Nephron progenitor cell (in vitro differentiated cells): ENCODE results near the gene BEST1.

Experiments used
- DNase-seq: peaks from one replicate; pipeline ENCODE4 v3.0.0; 2021
- H3K27ac Mint-ChIP-seq: 2 replicates; pipeline ENCODE4 v1.8.0; 2021; ENCODE audit warnings: mild to moderate bottlenecking, moderate library complexity, mixed read lengths
- H3K27me3 Mint-ChIP-seq: 2 replicates; pipeline ENCODE4 v1.8.0; 2021; ENCODE audit warnings: mild to moderate bottlenecking, low read depth, mixed read lengths; ENCODE audit not compliant: poor library complexity
- H3K36me3 Mint-ChIP-seq: 2 replicates; pipeline ENCODE4 v1.8.0; 2021; ENCODE audit warnings: low read depth, mixed read lengths
- H3K4me1 Mint-ChIP-seq: 2 replicates; pipeline ENCODE4 v1.8.0; 2021; ENCODE audit warnings: mixed read lengths
- H3K4me3 Mint-ChIP-seq: 2 replicates; pipeline ENCODE4 v1.8.0; 2021; ENCODE audit warnings: mild to moderate bottlenecking, moderate library complexity, mixed read lengths
- H3K9me3 Mint-ChIP-seq: 2 replicates; pipeline ENCODE4 v1.8.0; 2021; ENCODE audit warnings: mild to moderate bottlenecking, moderate library complexity, mixed read lengths
- TF ChIP-seq, protein P1 (sequence below): fragments of 200-600 bp; sonication (generic); IDR thresholded peaks from 2 replicates; pipeline ENCODE4 v1.5.0; 2021; ENCODE audit warnings: antibody characterized with exemption

BEST1 gene

DNA sequence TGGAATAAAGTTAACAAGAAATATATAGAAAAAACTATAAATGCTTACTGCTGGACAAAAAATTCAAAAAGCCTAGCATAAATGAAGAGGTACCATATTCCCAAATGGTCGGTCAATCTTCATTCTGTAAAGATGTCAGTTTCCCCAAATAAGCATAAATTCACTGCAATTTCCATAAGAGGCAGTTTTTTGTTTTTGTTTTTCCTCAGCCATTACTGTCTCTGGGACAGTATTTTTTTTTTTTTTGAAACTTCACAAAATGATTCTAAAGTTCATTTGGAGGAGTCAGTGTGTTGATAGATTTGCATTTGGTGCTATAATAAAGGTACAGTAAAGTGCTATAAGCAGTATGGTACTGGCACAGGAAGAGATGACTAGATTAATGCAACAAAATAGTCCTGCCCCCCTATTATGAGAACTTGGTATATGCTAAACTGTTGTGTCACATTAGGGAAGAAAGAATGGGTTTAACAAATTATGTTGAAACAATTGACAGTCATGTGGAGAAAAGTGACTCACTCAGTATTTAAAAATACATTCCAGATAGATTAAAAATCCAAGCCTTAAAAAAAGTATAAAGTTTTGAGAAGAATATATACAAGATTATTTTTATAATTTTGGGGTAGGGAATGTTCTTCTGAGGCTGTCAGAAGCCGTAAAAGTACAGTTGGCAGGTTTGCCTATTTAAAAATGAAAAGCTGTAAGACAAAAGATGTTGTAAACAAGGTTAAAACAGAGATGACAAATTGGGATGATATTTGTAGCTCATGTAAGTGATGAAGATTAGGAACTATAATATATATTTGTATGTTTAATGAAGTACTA, 19.9 kb downstream of the BEST1 start:
- TF ChIP-seq, protein P1, sequence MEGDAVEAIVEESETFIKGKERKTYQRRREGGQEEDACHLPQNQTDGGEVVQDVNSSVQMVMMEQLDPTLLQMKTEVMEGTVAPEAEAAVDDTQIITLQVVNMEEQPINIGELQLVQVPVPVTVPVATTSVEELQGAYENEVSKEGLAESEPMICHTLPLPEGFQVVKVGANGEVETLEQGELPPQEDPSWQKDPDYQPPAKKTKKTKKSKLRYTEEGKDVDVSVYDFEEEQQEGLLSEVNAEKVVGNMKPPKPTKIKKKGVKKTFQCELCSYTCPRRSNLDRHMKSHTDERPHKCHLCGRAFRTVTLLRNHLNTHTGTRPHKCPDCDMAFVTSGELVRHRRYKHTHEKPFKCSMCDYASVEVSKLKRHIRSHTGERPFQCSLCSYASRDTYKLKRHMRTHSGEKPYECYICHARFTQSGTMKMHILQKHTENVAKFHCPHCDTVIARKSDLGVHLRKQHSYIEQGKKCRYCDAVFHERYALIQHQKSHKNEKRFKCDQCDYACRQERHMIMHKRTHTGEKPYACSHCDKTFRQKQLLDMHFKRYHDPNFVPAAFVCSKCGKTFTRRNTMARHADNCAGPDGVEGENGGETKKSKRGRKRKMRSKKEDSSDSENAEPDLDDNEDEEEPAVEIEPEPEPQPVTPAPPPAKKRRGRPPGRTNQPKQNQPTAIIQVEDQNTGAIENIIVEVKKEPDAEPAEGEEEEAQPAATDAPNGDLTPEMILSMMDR = no peak
- Mint-ChIP-seq H3K27me3 (peaks cover 4% of the 10 kb centered on the region), H3K4me1 (peaks cover 76% of the 10 kb centered on the region), H3K4me3 (no peak overlapping the region), H3K9me3 (no peaks in the 10 kb centered on the region), H3K27ac (no peak overlapping the region), H3K36me3 (peaks cover 5% of the 10 kb centered on the region)
- DNase-seq = no peak

- H3K9me3 Mint-ChIP-seq = no peaks in the 10 kb centered on the region
- peak; percentile 85 for DNase-seq
- TF ChIP-seq, protein P1 = no peak
- no peaks in the 10 kb centered on the region for H3K36me3 Mint-ChIP-seq
- H3K4me1 Mint-ChIP-seq = peaks cover 78% of the 10 kb centered on the region
- H3K4me3 Mint-ChIP-seq = peak overlapping the region; percentile 43
- peaks cover 4% of the 10 kb centered on the region for H3K27me3 Mint-ChIP-seq
- peak overlapping the region; percentile 91 for H3K27ac Mint-ChIP-seq
Measured at GRCh38 chr11:61971248-61972111, 21.3 kb downstream of the BEST1 start.

DNA sequence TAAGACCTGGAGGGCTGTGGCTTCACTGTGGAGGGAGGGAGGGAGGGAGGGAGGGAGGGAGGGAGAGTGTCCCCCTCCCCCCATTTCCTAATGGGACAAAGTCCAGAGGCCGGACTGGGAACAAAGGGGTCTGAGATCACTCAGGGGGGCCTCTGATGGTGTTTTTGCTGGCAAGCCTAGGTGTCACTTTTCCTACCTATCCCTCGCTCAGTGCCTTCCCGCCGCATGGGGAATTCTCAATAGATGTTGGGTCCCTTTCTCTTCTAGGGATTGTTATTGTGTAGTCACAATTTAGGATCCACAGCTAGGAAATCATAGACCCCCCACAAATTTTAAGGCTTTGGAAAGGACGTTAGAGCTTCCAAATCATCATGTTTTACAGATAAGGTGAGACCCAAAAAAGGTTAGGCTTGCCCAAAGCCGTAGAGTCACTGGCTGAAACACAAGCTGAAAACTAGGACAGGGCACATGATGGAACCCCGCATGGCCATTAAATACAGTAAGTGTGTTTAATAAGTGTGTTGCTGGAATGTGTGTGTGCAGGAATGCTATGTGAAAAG, 22.0 kb downstream of the BEST1 start:
- peaks cover 81% of the 10 kb centered on the region for H3K4me1 Mint-ChIP-seq
- DNase-seq = no peak
- TF ChIP-seq, protein P1 = no peak
- peaks cover 5% of the 10 kb centered on the region for H3K27me3 Mint-ChIP-seq
- no peaks in the 10 kb centered on the region for H3K9me3 Mint-ChIP-seq
- no peaks in the 10 kb centered on the region for H3K36me3 Mint-ChIP-seq
- H3K4me3 Mint-ChIP-seq = peak overlapping the region; percentile 22
- peak overlapping the region; percentile 91 for H3K27ac Mint-ChIP-seq

GRCh38 chr11:61972672-61973475, 22.7 kb downstream of the BEST1 start:
- Mint-ChIP-seq H3K27ac (peak overlapping the region; percentile 78), H3K27me3 (peaks cover 9% of the 10 kb centered on the region), H3K4me1 (peaks cover 85% of the 10 kb centered on the region), H3K36me3 (no peaks in the 10 kb centered on the region), H3K9me3 (no peaks in the 10 kb centered on the region), H3K4me3 (peak overlapping the region; percentile 22)
- no peak for DNase-seq
- TF ChIP-seq, protein P1 = no peak

DNA sequence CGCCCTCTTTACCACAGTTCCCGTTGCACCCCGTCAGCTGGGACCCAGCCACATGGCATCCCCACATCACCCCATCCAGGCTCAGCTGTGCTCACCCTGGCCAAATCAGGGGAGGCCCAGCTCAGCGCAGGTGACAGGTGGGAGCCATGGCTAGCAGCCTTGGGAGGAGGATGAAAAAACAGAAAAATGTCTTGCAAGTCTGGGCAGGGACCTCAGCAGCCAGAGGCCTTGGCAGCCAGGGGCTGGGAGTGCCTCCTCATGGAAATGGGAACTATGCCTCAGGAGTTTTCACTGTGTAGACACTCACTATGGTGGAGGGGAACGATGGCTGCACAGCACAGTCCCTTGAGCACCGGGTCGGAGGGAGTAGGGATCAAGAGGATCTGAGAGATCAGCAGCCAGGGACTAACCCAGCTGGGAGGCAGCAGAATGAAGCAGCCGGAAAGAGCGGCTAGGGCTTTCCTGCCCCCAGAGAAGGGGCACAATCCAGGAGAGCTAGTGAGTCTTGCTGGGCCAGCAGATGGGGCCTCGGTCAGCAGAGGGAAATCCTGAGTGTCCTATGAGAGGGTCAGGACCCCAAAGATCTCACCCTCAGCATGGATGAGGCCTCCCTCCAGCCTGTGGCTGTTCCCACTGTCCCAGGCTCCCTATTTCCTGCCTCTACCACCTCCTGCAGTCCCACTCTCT, 23.5 kb downstream of the BEST1 start:
- Mint-ChIP-seq H3K27me3 (peaks cover 9% of the 10 kb centered on the region), H3K9me3 (no peaks in the 10 kb centered on the region), H3K36me3 (no peaks in the 10 kb centered on the region), H3K4me1 (peaks cover 77% of the 10 kb centered on the region), H3K4me3 (no peak overlapping the region), H3K27ac (peak overlapping the region; percentile 78)
- no peak for DNase-seq
- TF ChIP-seq, protein P1 = no peak
